GM19238 (cell line): ENCODE measurements around the gene SYP.
"Not testable (repeated sequence)": the region's sequence is repeated elsewhere in the genome, so short reads cannot be mapped to it uniquely, and the experiment has no call there.

Source experiments
- DNase-seq: peaks from one replicate; pipeline ENCODE4 v3.0.0; 2011; ENCODE audit warnings: low spot score; ENCODE audit not compliant: insufficient read length

Gene SYP

GRCh38 chrX:49167740-49168108 is 32.3 kb downstream of the SYP start:
- DNase-seq = no peak

DNA sequence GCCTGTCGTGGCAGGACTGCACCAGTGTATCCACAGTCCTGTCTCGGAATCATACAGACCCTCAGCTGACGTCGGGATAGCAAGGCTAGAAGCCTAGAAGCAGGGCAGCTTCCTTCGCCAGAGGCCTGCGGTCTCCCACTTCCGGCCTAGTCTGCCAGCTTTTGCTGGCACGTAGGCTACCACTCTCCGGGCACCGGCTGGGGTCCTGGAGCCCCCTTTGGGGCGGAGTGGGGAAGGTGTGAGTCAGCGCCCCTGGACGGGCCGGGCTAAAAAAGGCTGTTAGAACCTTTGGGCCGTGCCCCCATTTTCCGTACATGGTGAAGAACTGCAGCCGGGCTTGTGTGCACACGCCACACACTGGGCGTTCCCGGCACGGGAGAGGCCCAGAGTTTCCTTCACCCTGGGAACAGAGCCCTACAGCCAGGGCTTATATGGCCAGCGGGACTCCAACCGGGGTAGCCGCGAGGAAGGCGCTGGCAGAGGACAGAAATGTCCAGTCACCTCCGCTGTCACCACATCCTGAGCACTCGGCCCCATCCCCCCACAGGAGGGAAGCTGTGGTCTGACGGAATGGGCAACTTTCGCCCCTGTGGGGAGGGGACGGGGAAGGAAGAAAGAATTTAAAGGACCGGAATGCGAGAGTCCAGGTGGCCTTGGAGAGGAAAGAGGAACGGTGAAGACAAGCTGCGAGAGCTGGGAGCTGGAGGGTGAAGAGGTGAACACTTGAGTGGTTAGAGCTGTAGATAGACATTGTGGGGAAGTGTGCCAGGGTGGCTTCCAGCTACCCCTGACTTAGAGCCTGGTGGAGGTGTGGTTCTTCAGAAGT is 32.9 kb downstream of the SYP start:
- no peak for DNase-seq

- DNase-seq = no peak
Measured at GRCh38 chrX:49165901-49166881, 33.8 kb downstream of the SYP start.

DNA sequence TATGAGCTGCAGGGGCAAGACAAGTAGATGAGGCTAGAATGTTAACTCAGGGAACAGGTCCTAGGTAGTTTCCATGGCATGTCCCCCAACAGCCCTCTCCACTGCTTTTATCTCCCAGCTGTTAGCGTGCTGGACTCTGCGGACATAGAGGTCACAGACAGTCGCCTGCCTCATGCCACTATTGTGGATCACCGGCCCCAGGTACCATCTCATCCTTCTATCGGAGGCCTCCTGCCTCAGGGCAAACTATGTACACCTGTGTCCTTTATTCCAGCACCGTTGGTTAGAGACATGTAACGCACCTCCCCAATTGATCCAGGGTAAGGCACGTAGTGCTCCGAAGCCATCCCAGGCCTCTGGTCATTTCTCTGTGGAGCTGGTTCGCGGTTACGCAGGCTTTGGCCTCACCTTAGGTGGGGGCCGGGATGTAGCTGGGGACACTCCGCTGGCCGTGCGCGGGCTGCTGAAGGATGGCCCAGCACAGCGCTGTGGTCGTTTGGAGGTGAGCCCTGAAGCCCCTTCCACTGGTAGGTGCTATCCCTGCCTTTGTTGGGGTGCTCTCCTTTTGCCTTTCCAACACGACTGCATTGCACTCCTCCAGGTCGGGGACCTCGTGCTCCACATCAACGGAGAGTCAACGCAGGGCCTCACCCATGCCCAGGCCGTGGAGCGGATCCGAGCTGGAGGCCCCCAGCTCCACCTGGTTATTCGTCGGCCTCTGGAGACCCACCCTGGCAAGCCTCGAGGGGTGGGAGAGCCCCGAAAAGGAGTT is 35.2 kb downstream of the SYP start:
- DNase-seq = no peak

DNA sequence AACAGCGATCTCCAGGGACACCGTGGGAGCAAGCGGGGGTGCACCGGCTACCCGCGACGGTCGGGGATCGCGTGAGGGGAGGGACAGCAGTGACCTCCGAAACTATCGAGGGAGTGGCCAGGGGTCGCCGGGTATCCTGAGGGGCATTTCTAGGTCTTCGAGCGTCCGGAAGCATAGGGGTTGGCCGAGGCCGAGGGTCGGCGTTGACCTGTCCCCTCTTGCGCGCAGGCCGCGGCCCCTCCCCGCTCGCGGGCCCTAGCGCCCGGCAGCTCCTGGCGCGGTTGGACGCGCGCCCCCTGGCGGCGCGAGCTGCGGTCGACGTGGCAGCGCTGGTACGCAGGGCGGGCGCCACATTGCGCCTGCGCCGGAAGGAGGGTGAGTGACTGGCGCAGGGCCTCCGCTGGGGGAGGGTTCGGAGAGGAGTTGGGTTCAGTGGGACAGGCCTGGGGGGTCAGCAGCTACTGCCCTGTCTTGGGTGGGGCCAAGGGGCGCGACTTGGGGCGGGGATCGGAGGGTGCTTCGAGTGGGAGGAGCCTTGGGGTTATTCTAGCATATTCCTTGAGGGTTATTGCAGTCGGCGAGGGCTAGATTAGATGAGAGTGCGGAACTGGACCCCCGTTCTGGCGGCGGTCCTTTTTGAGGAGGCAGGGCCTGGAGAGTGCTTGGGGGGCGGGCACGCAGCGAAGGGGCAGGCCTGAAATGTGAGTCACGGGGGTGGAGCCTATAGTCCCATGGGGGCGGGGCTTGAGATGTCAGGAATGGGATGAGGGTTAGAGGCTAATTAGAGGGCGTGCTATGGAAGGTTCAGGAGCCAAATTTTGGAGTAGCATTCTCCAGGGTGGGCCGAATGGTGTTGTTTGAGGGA is 36.2 kb downstream of the SYP start:
- peak; percentile 70 for DNase-seq

GRCh38 chrX:49162620-49163019 is 37.4 kb downstream of the SYP start, which contains the start of gene MAGIX:
TSS of gene MAGIX (plus strand) at chrX:49162758. CDS start at chrX:49162890, 132 bp downstream.
- DNase-seq = no peak

DNA sequence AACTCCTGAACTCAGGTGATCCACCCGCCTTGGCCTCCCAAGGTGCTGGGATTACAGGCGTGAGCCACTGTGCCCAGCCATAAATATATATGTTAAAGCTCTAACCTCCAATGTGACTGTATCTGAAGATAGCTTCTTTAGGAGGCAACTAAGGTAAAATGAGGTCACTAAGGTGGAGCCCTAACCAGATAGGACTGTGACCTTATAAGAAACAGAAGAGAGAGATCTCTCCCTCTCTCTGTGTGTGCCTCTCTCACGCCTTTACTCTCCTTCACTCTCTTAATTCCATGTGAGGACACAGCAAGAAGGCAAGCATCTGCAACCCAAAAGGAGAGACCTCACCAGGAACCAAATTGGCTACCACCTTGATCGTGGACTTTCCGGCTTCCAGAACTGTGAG is 38.4 kb downstream of the SYP start:
- DNase-seq = no peak

GRCh38 chrX:49160908-49161307 is 39.1 kb downstream of the SYP start:
- DNase-seq = no peak

- DNase-seq = no peak
Measured at GRCh38 chrX:49157194-49157593, 42.8 kb downstream of the SYP start.

GRCh38 chrX:49155900-49156837 is 43.8 kb downstream of the SYP start:
- peak; percentile 75 for DNase-seq

DNA sequence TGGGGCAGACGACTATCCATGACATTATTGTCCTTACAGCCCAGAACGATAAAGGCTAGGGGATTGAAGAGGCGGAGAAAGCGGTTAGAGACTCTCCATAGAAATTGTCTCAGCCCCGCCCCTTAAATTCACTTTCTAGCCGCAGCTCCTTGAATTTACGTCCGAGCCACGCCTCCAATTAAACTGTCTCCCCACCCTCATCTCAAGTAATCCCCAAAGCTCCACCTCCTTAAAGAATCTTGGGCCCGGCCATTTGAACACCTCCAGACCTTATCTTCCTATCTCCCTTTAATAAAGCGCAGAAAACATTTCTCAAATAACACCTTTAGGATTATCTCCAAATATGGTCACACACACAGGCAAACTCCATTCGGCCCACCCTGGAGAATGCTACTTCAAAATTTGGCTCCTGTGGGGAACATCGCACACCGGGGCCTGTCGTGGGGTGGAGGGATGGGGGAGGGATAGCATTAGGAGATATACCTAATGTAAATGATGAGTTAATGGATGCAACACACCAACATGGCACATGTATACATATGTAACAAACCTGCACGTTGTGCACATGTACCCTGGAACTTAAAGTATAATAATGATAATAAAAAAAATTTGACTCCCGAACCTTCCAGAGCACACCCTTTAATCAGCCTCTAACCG is 44.6 kb downstream of the SYP start:
- no peak for DNase-seq

- DNase-seq = no peak
Measured at GRCh38 chrX:49153467-49153866, 46.5 kb downstream of the SYP start.

- DNase-seq = not testable (repeated sequence)
Measured at GRCh38 chrX:49149291-49149690, 50.7 kb downstream of the SYP start.

- DNase-seq = not testable (repeated sequence)
Measured at GRCh38 chrX:49148390-49149100, 51.4 kb downstream of the SYP start.

DNA sequence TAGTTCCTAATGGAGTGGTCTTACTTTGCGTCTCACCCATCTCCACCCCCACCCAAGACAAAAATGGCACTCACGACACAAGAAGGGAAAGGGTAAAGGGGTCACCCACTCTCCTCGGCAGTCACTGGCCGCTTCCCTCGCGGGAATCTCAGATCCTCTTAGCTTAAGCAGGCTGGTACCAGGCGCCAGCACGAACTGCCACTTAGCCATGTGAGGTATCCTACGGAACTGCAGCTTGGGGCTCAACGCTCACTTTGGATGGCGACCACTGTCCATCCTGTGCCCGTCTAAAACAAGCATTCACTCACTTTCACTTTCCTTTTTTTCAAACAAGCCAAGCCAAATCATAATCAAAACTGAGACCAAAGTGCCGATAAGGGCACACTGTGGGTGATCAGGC is 52.1 kb downstream of the SYP start:
- DNase-seq = no peak

- no peak for DNase-seq
Measured at GRCh38 chrX:49147282-49147681, 52.7 kb downstream of the SYP start.

DNA sequence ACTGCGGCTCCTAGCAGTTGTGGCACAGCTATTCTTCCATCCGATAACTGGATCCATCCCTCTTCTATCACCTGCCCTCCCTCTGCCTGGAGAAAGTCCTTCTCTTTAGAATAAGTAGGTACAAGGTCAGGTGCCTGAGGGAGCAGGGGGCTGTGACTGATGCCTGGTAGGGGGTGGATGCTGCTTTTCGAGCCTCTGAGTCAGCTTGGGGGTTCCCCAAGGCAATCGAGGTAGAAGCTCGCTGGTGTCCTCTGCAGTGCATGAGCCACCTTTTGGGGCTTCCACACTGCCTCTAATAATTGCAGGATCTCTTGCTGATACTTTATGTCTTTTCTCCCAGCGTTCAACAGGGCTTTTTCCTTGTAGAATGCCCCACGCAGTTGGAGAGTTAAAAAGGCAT is 56.8 kb downstream of the SYP start:
- not testable (repeated sequence) for DNase-seq

DNA sequence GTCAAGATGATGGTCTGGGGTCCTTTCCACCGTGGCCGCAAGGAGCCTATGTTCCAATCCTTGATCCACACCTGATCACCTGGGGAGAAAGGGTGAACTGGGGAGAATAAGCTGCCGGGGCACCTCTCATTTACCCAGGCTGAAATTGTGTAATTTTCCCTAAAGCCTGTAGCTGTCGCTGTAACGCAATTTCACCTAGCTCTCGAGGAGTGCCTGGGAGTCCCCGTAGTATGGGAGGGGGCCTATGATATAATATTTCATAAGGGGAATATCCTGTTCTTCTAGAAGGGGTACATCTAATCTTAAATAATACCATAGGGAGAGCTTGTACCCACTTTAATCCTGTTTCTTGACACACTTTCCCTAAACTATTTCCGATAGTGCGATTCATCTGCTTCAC is 57.7 kb downstream of the SYP start:
- DNase-seq = not testable (repeated sequence)
